NCI-H774 (cell line): ENCODE data around the gene SNAP91.
A peak's percentile ranks its signal among the peaks of the same experiment; 100 is the strongest.

ENCODE experiments used
- DNase-seq: peaks from one replicate; lab custom pipeline; 2025; lab: John Stamatoyannopoulos, UW

The SNAP91 gene

DNA sequence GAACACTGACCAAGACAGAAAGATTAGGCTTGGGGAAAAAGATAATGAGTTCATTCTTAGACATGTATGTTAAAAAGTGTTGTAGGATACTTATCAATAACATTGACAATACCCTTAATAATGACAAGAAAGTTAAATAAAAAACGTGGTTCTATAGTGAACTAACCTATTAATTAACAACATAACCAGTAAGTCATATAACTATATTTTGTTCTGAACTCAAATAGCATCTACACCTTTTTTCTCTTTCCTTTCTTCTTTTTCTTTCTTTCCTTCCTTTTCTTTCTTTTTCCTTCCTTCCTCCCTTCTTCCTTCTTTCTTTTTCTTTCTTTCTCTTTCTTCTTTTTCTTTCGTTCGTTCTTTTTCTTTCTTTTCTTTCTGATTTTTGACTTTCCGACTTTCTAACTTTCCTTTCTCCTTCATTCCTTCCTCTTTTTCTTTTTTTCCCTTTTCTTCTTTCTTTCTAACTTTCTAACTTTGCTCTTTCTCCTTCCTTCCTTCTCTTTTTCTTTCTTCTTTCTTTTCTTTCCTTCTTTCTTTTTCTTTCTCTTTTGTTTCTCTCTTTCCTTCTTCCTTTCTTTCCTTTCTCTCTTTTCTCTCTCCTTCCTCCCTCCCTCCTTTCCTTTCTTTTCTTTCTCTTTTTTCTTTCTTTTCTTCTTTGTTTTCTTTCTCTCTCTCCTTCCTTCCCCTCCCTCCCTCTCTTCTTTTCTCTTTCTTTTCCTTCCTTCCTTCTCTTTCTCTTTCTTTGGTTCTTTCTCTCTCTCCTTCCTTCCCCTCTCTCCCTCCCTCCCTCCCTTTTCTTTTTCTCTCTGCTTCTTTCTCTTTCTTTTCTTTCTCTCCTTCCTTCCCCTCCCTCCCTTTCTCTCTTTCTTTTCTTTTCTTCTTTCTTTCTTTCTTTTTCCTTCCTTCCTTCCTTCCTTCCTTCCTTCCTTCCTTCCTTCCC lies 172.0 kb downstream of the SNAP91 start:
- DNase-seq, result no peak

- DNase-seq, result no peak
Observed at GRCh38 chr6:83536034-83536646, 172.8 kb downstream of the SNAP91 start.

GRCh38 chr6:83518816-83519480 lies 190.0 kb downstream of the SNAP91 start:
- DNase-seq, result no peak

GRCh38 chr6:83517500-83517899 lies 191.4 kb downstream of the SNAP91 start:
- no peak for DNase-seq

GRCh38 chr6:83514866-83515466 lies 193.9 kb downstream of the SNAP91 start:
- DNase-seq, result peak; percentile 76

- no peak for DNase-seq
Observed at GRCh38 chr6:83514466-83514865, 194.4 kb downstream of the SNAP91 start.

GRCh38 chr6:83511901-83512681 lies 196.8 kb downstream of the SNAP91 start, which contains the start of gene PRSS35:
TSS of gene PRSS35 (plus strand) at chr6:83512534. CDS start at chr6:83523442, 10,908 bp downstream.
- peak; percentile 45 for DNase-seq

- no peak for DNase-seq
Observed at GRCh38 chr6:83511266-83511665, 197.6 kb downstream of the SNAP91 start.

- DNase-seq, result no peak
Observed at GRCh38 chr6:83510791-83511190, 198.1 kb downstream of the SNAP91 start.

DNA sequence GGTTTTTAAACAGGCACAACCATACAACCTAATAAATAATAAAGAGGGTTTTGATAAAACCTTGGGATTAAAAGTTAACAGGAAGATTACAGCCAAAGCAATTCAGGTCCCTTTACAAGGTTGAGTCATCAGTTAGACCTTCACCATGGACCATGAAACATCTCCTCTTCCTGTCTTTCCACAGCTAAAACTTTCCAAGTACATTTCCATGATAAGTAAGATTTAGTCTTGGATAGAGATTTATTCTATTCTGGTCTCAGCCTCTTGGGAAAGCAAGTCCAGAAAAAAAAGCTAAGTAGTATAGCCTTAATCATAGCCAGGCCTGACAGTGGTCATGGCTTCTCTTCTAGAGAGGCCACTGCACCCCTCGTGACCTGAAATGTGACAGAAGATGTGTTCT lies 199.5 kb downstream of the SNAP91 start:
- DNase-seq, result no peak

GRCh38 chr6:83505356-83505755 lies 203.5 kb downstream of the SNAP91 start:
- no peak for DNase-seq
